HUES64 (cell line): ENCODE results near the gene GLCCI1.

Experiments
- H3K27ac ChIP-seq: 2 replicates; pipeline ENCODE4 v1.7.0; 2013; ENCODE audit warnings: low read depth, low read length, inconsistent platforms
- H3K27me3 ChIP-seq: 2 replicates; pipeline ENCODE4 v1.6.1; 2013; ENCODE audit warnings: mild to moderate bottlenecking, low read length; ENCODE audit not compliant: insufficient read depth
- H3K36me3 ChIP-seq: 2 replicates; pipeline ENCODE4 v1.6.1; 2013; ENCODE audit warnings: mild to moderate bottlenecking, low read length; ENCODE audit not compliant: insufficient read depth
- H3K4me1 ChIP-seq: 2 replicates; pipeline ENCODE4 v1.6.1; 2013; ENCODE audit warnings: mild to moderate bottlenecking, low read length, moderate library complexity; ENCODE audit not compliant: insufficient read depth
- H3K4me3 ChIP-seq: 2 replicates; pipeline ENCODE4 v1.5.1; 2013; ENCODE audit warnings: mild to moderate bottlenecking, low read length, moderate library complexity
- H3K9ac ChIP-seq: 2 replicates; pipeline ENCODE4 v1.6.1; 2013; ENCODE audit warnings: mild to moderate bottlenecking, low read depth, low read length
- H3K9me3 ChIP-seq: 2 replicates; pipeline ENCODE4 v1.6.1; 2013; ENCODE audit warnings: low read depth, low read length; ENCODE audit not compliant: insufficient read depth
- WGBS: fragments of 150-250, 120-280 bp; methylation state at CpG from one replicate; pipeline ENCODE4 v1.1.7; 2013; ENCODE audit warnings: missing lambda C conversion rate; 5-methylcytosine and 5-hydroxymethylcytosine counted together

Gene GLCCI1

DNA sequence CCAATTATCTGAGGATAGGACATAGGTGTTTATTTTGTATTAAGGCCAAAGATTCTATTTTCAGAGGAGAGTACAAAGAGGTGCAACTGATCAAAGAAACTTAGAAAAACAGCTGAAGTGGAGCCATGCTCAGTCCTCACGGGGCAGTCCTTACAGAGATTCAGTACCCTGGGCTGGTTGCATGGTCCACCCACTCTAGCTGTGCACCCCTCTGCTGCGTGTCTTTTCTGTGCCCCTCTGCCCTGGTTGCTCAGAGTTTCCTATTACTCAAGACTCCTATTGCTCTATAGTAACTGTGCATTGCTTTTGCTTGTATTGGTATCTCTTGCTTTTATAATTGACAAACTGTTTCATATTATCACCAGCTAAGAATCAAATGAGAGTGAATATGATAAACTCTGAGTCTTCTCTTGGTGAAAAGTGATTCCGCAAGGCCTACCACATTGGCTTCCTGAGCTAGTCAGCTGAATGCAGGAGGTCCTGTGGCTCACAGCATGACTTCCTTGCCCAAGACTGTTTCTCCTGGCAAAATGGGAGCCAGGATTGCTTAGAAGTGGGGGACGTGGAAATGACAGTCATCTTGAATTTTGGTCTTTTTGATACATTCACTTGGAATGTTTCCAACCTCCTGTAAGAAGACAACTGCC is 137.0 kb downstream of the GLCCI1 start:
- H3K4me1 ChIP-seq, result peaks cover 10% of the 10 kb centered on the region; the same call in 1 of the 2 replicates
- no peaks in the 10 kb centered on the region for H3K9me3 ChIP-seq
- H3K4me3 ChIP-seq, result no peak overlapping the region
- H3K36me3 ChIP-seq, result no peaks in the 10 kb centered on the region
- H3K9ac ChIP-seq, result no peak overlapping the region
- H3K27me3 ChIP-seq, result no peaks in the 10 kb centered on the region
- 71% methylated on average over 4 of the region's 4 CpGs for WGBS
- H3K27ac ChIP-seq, result no peak overlapping the region

DNA sequence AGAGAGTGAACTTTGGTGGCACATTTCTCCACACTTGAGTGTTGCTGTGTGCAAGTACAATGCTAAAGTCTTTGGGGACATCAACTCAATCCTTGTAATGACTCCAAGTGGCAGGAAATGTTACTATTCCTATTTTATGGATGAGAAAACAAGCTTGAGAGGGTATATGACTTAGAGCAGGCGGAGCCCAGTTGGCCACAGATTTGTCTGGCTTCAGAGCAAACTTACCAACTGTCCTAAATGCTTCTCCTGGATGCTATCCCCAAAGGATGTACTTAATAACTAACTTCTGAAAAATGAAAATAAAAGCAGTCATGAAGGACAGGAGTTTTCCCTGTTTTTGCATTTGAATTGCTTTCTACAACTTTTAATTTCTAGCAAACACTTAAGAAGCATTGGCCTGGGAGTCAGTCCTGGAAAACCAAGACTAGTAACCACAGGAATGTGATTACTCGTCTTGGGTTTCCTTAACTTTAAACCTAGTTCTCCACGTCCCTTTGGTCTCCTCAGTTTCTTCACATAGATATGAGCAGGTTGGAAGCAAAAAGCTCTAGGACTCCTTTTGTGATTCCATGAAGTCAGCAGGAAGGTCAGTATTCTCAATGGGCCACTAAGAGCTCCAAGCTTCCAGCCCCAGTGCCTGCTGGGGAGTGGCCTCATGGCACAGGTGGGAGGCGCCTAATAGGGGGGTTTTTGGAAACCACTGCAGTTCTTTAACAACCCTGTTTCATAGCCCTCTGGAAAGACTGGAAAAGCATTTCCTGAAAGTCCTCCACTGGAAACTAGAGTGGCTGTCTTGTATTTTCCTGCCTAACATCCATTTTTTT is 140.8 kb downstream of the GLCCI1 start:
- Histone ChIP-seq H3K27ac (no peak overlapping the region), H3K36me3 (no peaks in the 10 kb centered on the region)
- WGBS, result 74% methylated on average over 4 of the region's 4 CpGs

DNA sequence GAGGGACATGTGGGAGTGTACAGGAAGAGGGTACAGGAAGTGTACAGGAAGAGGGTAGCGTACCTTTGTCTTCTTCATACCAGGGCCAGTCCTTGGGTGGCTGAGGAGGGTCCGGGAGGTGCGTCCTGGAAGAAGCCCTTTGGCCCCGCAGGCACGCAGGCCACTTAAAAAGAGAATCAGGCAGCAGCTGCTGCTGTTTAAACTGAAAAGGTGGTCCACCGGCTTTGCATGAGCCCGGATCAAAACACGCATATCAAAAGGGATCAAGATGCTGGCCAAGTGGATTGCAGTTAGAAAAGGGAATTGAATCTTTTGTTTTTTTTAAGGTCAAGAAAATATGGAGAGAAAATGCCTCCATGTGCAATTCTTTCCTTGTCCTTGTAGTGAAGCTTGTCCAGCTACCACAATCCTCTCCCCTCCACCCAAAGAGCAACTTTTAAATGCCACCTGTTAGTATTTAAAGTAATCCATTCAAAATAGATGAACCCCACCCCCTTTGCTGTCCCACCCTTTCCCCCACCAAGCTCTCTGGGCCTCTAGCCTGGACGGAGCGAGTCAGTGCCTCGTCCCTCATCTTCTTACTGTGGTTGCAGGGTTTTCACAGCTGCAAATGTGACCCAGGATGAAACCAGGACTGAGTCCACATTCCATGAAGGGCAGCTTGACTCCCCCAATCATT is 142.8 kb downstream of the GLCCI1 start:
- Histone ChIP-seq H3K9me3 (no peaks in the 10 kb centered on the region), H3K36me3 (no peaks in the 10 kb centered on the region), H3K4me1 (peaks cover 15% of the 10 kb centered on the region), H3K4me3 (no peak overlapping the region), H3K27me3 (no peaks in the 10 kb centered on the region), H3K9ac (no peak overlapping the region), H3K27ac (no peak overlapping the region)
- WGBS, result 49% methylated on average over 11 of the region's 11 CpGs

More for the DNA sequence above, 140.8 kb downstream of the GLCCI1 start:
- Histone ChIP-seq H3K9ac (no peak overlapping the region), H3K4me1 (peaks cover 20% of the 10 kb centered on the region), H3K4me3 (no peak overlapping the region), H3K27me3 (no peaks in the 10 kb centered on the region), H3K9me3 (no peaks in the 10 kb centered on the region)

DNA sequence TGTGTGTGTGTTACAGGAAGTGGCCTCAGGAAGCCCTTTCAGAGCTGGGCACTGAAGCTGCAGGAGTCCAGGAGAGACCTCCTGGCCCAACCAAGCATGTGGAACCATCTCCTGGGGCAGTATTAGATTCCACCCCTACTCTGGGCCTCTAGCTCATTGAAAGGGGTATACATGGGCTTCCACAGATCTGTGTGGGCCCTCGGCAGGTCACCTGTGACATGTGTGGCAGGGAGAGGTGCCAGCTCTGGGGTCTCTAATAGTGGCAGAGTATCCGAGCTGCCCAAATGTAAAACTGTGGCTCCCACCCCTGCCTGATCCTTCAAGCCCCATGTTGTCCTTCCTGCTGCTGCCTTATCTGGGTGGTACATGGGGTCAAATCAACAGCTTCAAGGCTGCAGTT is 144.1 kb downstream of the GLCCI1 start:
- no peaks in the 10 kb centered on the region for H3K36me3 ChIP-seq
- 99% methylated on average over 2 of the region's 2 CpGs for WGBS
- no peaks in the 10 kb centered on the region for H3K27me3 ChIP-seq
- no peaks in the 10 kb centered on the region for H3K9me3 ChIP-seq
- no peak overlapping the region for H3K9ac ChIP-seq
- no peak overlapping the region for H3K27ac ChIP-seq
- H3K4me3 ChIP-seq, result no peak overlapping the region
- H3K4me1 ChIP-seq, result peaks cover 15% of the 10 kb centered on the region

DNA sequence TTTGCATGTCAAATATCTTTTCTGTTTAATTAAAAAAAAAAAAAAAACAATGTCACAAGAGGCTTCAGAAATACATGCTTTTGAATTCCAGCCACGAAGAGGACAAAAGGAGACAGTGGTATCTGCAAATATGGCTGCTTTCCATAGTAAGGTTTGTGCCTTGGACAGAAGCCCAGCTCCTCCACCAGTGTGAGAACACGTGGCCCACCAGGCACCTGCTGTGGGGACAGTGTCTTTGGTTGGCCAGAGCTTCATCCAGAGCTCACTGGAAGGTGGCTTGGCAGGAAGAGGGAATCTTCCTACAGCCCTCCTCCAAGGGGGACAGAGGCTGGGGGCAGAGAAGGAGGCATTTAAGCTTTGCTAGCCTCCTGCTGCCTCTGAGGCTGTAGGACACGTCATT is 144.6 kb downstream of the GLCCI1 start:
- Histone ChIP-seq H3K4me3 (no peak overlapping the region), H3K9me3 (no peaks in the 10 kb centered on the region), H3K9ac (no peak overlapping the region), H3K27me3 (no peaks in the 10 kb centered on the region), H3K27ac (no peak overlapping the region), H3K36me3 (no peaks in the 10 kb centered on the region), H3K4me1 (peaks cover 16% of the 10 kb centered on the region)
- WGBS, result 95% methylated on average over 3 of the region's 3 CpGs

DNA sequence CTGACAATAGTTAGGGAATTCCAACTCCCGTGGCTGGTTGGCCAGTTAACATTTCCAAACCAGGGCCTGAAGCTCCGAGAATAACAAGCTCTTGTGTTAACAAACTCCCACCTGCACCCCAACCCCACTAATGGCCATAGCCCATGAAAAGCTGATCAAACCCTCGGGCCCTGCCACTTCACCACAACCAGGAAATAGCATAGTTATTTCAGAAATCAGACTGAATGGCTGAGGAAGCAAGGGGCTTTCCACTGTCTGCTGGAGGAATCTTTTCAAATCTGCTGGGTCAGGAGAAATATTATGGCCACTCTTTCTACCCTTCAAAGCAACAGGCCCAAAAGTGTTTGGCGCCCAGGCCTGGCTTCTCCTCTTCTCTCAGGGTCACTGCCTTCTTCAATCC is 145.6 kb downstream of the GLCCI1 start:
- WGBS, result 93% methylated on average over 4 of the region's 4 CpGs
- Histone ChIP-seq H3K4me1 (peaks cover 21% of the 10 kb centered on the region), H3K4me3 (no peak overlapping the region), H3K27ac (no peak overlapping the region), H3K9ac (no peak overlapping the region), H3K36me3 (no peaks in the 10 kb centered on the region), H3K27me3 (no peaks in the 10 kb centered on the region), H3K9me3 (no peaks in the 10 kb centered on the region)

DNA sequence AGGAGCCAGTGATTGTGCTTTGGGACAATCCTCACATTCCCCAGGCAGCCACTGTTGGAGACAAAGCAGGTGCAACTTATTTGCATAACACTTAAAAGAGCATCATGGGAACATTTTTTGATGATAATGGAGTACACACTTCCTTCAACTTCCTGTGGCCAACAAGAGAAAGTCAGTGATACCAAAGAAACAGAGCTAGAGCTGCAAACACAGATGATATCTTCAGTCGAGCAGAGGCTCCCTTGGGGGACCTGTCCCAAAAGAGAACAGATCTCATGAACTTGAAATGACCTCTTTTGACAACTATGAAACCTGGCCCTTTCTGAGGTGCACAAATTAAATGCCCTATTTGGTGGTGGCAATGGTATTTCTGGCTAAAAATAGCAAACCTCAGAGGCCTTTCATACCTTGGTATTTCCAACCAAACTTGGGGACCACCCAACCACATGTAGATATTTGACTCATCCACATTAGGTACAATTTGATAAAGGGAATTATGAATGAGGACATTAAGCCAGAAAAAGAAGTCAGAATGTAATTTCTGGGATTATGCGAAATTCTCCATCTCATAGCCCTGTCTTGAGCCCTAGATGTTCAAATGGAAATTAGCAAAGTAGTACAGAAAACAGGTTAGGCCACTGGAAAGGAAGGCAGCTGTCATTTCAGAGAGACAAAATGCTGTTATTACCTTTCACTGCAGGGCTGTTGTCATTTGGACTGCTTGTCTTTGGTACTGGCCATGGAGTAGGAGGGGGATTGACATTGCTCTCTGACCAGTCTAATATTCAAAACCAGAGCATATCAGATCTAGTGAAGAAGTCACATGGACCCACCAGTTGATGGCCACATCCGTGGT is 147.2 kb downstream of the GLCCI1 start:
- Histone ChIP-seq H3K9ac (no peak overlapping the region), H3K36me3 (no peaks in the 10 kb centered on the region), H3K4me3 (no peak overlapping the region), H3K27ac (no peak overlapping the region), H3K9me3 (no peaks in the 10 kb centered on the region), H3K4me1 (peaks cover 14% of the 10 kb centered on the region), H3K27me3 (no peaks in the 10 kb centered on the region)
- 95% methylated on average over 3 of the region's 3 CpGs for WGBS

DNA sequence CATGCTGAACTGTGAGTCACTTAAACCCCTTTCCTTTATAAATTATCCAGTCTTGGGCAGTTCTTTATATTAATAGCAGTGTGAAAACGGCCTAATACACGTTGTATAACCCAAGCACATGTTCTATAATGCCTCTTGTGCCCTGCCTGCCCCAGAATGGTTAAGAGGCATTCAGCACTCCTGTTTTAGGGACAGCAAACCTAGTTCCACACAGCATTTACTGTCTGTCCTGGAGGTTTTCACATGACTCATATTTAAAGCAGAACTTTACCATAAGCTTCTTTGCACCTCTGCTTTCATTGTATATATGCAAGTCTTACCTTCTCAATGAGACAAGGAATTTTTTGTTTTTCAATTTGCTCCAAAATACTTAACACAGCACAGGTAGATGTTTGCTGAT is 148.6 kb downstream of the GLCCI1 start:
- WGBS, result 89% methylated on average over 2 of the region's 2 CpGs

DNA sequence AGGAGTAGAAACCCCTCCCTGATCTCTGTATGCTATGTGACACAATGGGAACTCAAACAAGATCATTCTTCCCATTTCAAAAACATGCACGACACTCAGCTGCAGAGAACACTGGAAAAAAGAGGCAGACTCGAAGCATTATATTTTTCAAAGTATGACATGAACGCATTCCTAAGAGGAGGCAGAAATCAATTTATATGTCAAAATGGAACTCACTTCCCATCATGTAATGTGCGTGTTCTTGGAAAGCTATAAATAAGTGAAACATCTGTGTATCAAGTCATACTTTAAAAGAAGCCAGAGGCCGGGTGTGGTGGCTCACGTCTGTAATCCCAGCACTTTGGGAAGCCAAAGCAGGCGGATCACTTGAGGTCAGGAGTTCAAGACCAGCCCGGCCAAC is 150.7 kb downstream of the GLCCI1 start:
- Histone ChIP-seq H3K27ac (no peak overlapping the region), H3K9ac (no peak overlapping the region), H3K4me3 (no peak overlapping the region), H3K4me1 (0 out of 2 replicates have a peak, but pooled peaks cover 7% of the 10 kb centered on the region), H3K9me3 (no peaks in the 10 kb centered on the region), H3K27me3 (no peaks in the 10 kb centered on the region), H3K36me3 (no peaks in the 10 kb centered on the region)
- WGBS, result 95% methylated on average over 8 of the region's 8 CpGs

More for the DNA sequence above, 148.6 kb downstream of the GLCCI1 start:
- H3K4me3 ChIP-seq, result no peak overlapping the region
- H3K36me3 ChIP-seq, result no peaks in the 10 kb centered on the region
- H3K4me1 ChIP-seq, result 0 out of 2 replicates have a peak, but pooled peaks cover 7% of the 10 kb centered on the region
- H3K27me3 ChIP-seq, result no peaks in the 10 kb centered on the region
- no peak overlapping the region for H3K9ac ChIP-seq
- no peak overlapping the region for H3K27ac ChIP-seq
- no peaks in the 10 kb centered on the region for H3K9me3 ChIP-seq

DNA sequence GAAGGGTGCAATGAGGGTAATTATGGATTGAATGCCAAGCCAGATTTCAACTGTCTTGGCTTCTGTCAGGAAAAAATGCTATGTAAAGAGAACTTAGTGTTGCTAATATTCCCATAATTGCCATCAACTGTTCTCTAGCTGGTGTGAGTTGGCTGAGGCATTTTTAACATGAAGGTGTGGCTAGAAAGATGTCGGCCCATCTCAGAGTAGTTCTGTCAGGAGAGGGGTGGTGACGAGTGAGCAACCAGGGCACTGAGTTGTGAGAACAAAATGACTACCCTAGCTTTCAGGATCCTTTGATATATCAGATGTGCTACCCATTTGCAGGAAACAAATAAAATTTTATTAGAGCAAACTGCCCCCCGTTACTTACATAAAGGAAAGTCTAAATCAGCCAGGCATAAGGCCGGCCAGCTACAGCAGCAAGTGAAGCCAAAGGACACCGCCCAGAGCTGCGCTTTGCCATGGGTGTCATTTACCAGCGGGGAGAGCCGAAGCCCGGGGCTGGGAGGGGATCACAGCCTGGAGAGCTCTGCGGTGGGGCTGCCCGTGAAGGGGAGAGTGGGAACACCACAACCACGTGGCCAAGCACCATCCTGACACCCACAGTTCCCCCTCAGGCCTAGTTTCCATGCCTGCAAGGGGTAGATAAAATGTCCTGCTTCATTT is 151.9 kb downstream of the GLCCI1 start:
- no peak overlapping the region for H3K4me3 ChIP-seq
- WGBS, result 96% methylated on average over 11 of the region's 12 CpGs
- no peak overlapping the region for H3K9ac ChIP-seq
- H3K4me1 ChIP-seq, result 0 out of 2 replicates have a peak, but pooled peaks cover 10% of the 10 kb centered on the region
- no peaks in the 10 kb centered on the region for H3K36me3 ChIP-seq
- no peak overlapping the region for H3K27ac ChIP-seq
- H3K9me3 ChIP-seq, result no peaks in the 10 kb centered on the region
- H3K27me3 ChIP-seq, result no peaks in the 10 kb centered on the region
